ENCODE data around the gene RIPK3.

Gene RIPK3

DNA sequence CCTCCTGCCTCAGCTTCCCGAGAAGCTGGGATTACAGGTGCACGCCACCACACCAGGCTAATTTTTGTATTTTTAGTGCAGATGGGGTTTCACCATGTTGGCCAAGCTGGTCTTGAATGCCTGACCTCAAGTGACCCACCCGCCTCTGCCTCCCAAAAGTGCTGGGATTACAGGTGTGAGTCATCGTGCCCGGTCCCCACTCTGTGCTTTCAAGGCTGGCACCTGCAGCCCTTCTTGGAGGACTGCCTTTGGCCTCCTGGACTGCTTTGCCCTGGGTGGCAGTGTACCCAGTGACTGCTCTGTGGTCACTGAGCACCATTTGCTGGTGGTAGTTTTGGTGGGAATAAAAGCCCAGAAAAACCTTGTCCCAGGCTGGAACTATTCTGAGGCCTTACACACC lies 52.8 kb downstream of the RIPK3 start:
- no peak overlapping the region for H3K4me3 ChIP-seq (ENCODE audit: low read depth, low read length)
- TF ChIP-seq, protein P1, sequence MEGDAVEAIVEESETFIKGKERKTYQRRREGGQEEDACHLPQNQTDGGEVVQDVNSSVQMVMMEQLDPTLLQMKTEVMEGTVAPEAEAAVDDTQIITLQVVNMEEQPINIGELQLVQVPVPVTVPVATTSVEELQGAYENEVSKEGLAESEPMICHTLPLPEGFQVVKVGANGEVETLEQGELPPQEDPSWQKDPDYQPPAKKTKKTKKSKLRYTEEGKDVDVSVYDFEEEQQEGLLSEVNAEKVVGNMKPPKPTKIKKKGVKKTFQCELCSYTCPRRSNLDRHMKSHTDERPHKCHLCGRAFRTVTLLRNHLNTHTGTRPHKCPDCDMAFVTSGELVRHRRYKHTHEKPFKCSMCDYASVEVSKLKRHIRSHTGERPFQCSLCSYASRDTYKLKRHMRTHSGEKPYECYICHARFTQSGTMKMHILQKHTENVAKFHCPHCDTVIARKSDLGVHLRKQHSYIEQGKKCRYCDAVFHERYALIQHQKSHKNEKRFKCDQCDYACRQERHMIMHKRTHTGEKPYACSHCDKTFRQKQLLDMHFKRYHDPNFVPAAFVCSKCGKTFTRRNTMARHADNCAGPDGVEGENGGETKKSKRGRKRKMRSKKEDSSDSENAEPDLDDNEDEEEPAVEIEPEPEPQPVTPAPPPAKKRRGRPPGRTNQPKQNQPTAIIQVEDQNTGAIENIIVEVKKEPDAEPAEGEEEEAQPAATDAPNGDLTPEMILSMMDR (IDR thresholded peaks at IDR 0.05; ENCODE audit: low read depth, low read length) = no peak
